Adrenal gland (tissue), 5 donors: ENCODE measurements around the gene HS2ST1.

Source experiments
- CTCF ChIP-seq, 6 experiments: fragments of 450-650 bp in 4 of 6; fragments of 200-600 bp in 2 of 6; sonication (generic) in 1 of 6; IDR thresholded peaks; 1 replicate in 5 of 6; 2 replicates in 1 of 6; pipeline versions ENCODE4 v1.5.1 to v1.8.0; 2016 to 2021; ENCODE audit warnings: antibody characterized with exemption in 6 of 6, mild to moderate bottlenecking in 2 of 6, moderate library complexity in 1 of 6
- POLR2A ChIP-seq, 2 donors: fragments of 450-650 bp; IDR thresholded peaks; one replicate each; pipeline ENCODE4 v1.6.1; 2017; ENCODE audit warnings: antibody characterized with exemption in 2 of 2, mild to moderate bottlenecking in 2 of 2, moderate library complexity in 1 of 2
- donor health status: DM: no; HTN: no; CAD: no.

GRCh38 chr1:87072411-87072810, 158.0 kb downstream of the HS2ST1 start:
- no peak for TF ChIP-seq POLR2A (IDR thresholded peaks at IDR 0.05)
- no peak for TF ChIP-seq CTCF (IDR thresholded peaks at IDR 0.05)
